ENCODE measurements around the gene DNAJC1. TPM values are rescaled to one million over a fixed set of nuclear protein-coding genes. Genes with fewer than 3 reads are reported as not detected.
A peak's percentile ranks its signal among the peaks of the same experiment; 100 is the strongest.

The DNAJC1 gene
- total and polyA plus RNA-seq, 2 of the 4 experiments (the other 2 are of a cell fraction), result 12.7 to 13.3 TPM

GRCh38 chr10:21985541-21985940, 18.0 kb downstream of the DNAJC1 start:
- no peak overlapping the region for H3K18ac ChIP-seq (ENCODE audit: low read depth, low read length)
- POLR2A ChIA-PET (ENCODE audit: unreplicated experiment), result no interaction called here
- H2BK5ac ChIP-seq (ENCODE audit: low read depth, low read length, poor library complexity, severe bottlenecking), result no peak overlapping the region
- no peak overlapping the region for H2AK5ac ChIP-seq (ENCODE audit: low read depth, low read length)
- no peak overlapping the region for H3K14ac ChIP-seq (replicated peaks; ENCODE audit: low read depth, low read length)
- in situ Hi-C loops (cut with MboI; ENCODE audit: low sequenced_read_pairs) (no loop called here), intact Hi-C loops (cut with micrococcal nuclease) (no loop called here), dilution Hi-C loops (cut with HindIII; ENCODE audit: low sequenced_read_pairs, unreplicated experiment) (no loop called here)
- no peak overlapping the region for H3K56ac ChIP-seq (ENCODE audit: extremely low read depth, insufficient read depth, low read length)
- H3K27me3 ChIP-seq (ENCODE audit: control insufficient read depth, insufficient read depth, low read length), result no peaks in the 10 kb centered on the region
- WGBS, 2 experiments (ENCODE audit: extremely low coverage in 2 of 2, insufficient read length in 1 of 2), result no CpG with 5 or more reads among the region's 1 CpG
- H4K91ac ChIP-seq (ENCODE audit: insufficient read depth, low read depth, low read length), result no peak overlapping the region
- H2BK20ac ChIP-seq (ENCODE audit: low read depth, low read length), result no peak overlapping the region
- H4K5ac ChIP-seq (ENCODE audit: low read depth, low read length), result no peak overlapping the region
- H2AFZ ChIP-seq (replicated peaks; ENCODE audit: low read length, poor library complexity), result no peak overlapping the region
- H3K9me3 ChIP-seq (ENCODE audit: control insufficient read depth, insufficient read depth, low read length), result no peaks in the 10 kb centered on the region
- peaks cover 6 to 11% of the 10 kb centered on the region in 2 experiments for H3K79me1 ChIP-seq (ENCODE audit: low read depth in 1 of 2, low read length in 2 of 2)
- H2BK120ac ChIP-seq (ENCODE audit: low read depth, low read length), result no peak overlapping the region
- H3K4ac ChIP-seq (ENCODE audit: low read depth, low read length), result no peak overlapping the region
- TF ChIP-seq SMC3 (IDR thresholded peaks at IDR 0.05; ENCODE audit: low read depth, low read length) (no peak), RAD21 (IDR thresholded peaks at IDR 0.05; ENCODE audit: low read length) (no peak), BHLHE40 (IDR thresholded peaks at IDR 0.05; ENCODE audit: low read depth, low read length) (no peak), RFX5 (IDR thresholded peaks at IDR 0.05; ENCODE audit: low read depth, low read length) (no peak), MXI1 (IDR thresholded peaks at IDR 0.05; ENCODE audit: borderline replicate concordance, low read depth, low read length) (no peak), MAZ (IDR thresholded peaks at IDR 0.05; ENCODE audit: borderline replicate concordance, low read depth, low read length) (no peak), POLR2A (IDR thresholded peaks at IDR 0.05; ENCODE audit: low read depth, low read length) (no peak), RCOR1 (IDR thresholded peaks at IDR 0.05; ENCODE audit: insufficient replicate concordance, low read length) (no peak), CTCF (conservative IDR thresholded peaks at IDR 0.05; ENCODE audit: low read depth, low read length) (no peak), NFE2L2 (IDR thresholded peaks at IDR 0.05; ENCODE audit: low read depth, low read length) (no peak), MAFK (IDR thresholded peaks at IDR 0.05; ENCODE audit: low read depth, low read length) (no peak)
- TF ChIP-seq, protein P1, sequence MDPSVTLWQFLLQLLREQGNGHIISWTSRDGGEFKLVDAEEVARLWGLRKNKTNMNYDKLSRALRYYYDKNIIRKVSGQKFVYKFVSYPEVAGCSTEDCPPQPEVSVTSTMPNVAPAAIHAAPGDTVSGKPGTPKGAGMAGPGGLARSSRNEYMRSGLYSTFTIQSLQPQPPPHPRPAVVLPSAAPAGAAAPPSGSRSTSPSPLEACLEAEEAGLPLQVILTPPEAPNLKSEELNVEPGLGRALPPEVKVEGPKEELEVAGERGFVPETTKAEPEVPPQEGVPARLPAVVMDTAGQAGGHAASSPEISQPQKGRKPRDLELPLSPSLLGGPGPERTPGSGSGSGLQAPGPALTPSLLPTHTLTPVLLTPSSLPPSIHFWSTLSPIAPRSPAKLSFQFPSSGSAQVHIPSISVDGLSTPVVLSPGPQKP (IDR thresholded peaks at IDR 0.05; ENCODE audit: borderline replicate concordance, low read depth, low read length), result no peak
- H3K4me2 ChIP-seq (ENCODE audit: low read depth, low read length), result no peak overlapping the region
- H2BK15ac ChIP-seq (ENCODE audit: low read depth, low read length), result no peak overlapping the region
- H4K20me1 ChIP-seq (ENCODE audit: insufficient read depth, low read length), result no peaks in the 10 kb centered on the region
- no peak overlapping the region for H3K4me3 ChIP-seq (ENCODE audit: insufficient read depth, low read depth, low read length)
- no peak overlapping the region for H2AK9ac ChIP-seq (replicated peaks; ENCODE audit: low read depth, low read length, poor library complexity)
- no peak overlapping the region for H3K23ac ChIP-seq (ENCODE audit: low read depth, low read length)
- no peak overlapping the region for H3K27ac ChIP-seq (ENCODE audit: insufficient read depth, low read length)
- H3K9ac ChIP-seq (ENCODE audit: low read depth, low read length), result no peak overlapping the region
- CTCF ChIA-PET, result interaction anchor here (0.7 kb wide), 1 partner anchor 345 kb away, joined by 5 read pairs; no protein-coding TSS in a partner anchor
- H3K9me1 ChIP-seq (ENCODE audit: insufficient read depth, low read length), result no peaks in the 10 kb centered on the region
- 0 out of 2 replicates have a peak, but pooled peaks cover 2% of the 10 kb centered on the region for H3K4me1 ChIP-seq (ENCODE audit: control insufficient read depth, insufficient read depth, low read length)
- DNase-seq (peak; percentile 32), ATAC-seq (ENCODE audit: low read depth) (no peak)
- BruUV-seq (replicated peaks), result no TSS peak
- no peak overlapping the region for H4K8ac ChIP-seq (ENCODE audit: low read depth in 2 of 2, low read length in 2 of 2)
- no peaks in the 10 kb centered on the region for H3K36me3 ChIP-seq (ENCODE audit: control insufficient read depth, insufficient read depth, low read length)

Data from IMR-90 (cell line).